SKM-1 treated with dmso at 0.1 percent for 144 hours (cell line): ENCODE data around the gene RASSF8.
"Not testable (repeated sequence)": the region's sequence is repeated elsewhere in the genome, so short reads cannot be mapped to it uniquely, and the experiment has no call there.

Experiments
- DNase-seq: peaks from one replicate; lab custom pipeline; 2025; ENCODE audit not compliant: unreplicated experiment; lab: John Stamatoyannopoulos, UW

RASSF8 gene

GRCh38 chr12:26055087-26055486 is 96.6 kb downstream of the RASSF8 start:
- DNase-seq = no peak

DNA sequence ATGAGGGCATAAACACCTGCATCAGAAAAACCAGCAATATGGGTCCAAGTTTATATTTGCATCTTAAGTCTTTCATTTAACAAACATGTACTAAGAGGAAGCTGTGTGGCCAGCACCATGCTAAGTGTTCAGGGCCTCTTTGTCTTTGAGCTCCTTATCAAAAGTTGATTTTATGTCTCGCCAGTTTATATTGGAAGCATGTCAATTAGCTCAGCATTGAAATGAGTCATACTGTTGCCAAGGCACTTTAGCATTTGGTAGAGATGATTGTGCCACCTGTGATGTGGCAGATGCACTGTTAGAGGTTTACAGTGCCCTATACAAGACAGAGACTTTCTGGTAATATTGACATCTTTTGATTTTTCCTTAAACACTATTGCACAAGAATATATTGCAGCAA is 97.9 kb downstream of the RASSF8 start:
- DNase-seq = no peak

DNA sequence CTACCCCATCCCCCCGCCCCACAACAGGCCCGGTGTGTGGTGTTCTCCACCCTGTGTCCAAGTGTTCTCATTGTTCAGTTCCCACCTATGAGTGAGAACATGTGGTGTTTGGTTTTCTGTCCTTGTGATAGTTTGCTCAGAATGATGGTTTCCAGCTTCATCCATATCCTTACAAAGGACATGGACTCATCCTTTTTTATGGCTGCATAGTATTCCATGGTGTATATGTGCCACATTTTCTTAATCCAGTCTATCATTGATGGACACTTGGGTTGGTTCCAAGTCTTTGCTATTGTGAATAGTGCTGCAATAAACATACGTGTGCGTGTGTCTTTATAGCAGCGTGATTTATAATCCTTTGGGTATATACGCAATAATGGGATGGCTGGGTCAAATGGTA is 98.8 kb downstream of the RASSF8 start:
- DNase-seq = not testable (repeated sequence)

DNA sequence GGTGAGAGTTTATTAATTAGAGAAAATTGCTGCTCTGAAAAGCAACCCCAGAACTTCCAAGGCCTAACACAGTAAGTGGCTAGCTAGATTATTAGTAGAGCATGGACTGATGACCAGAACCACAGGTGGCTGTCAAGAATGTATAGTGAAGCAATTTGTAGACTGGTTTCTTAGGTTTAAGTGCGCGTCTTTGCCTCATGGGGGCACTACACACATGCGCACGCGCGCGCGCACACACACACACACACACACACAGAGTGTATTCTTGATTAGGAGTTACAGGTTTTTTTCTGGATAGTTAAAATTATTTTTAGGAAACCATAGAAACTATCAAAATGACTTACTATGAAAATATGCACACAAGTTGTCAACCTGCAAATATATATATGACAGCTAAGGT is 99.8 kb downstream of the RASSF8 start:
- DNase-seq = no peak

GRCh38 chr12:26058818-26059217 is 100.3 kb downstream of the RASSF8 start:
- DNase-seq = no peak

DNA sequence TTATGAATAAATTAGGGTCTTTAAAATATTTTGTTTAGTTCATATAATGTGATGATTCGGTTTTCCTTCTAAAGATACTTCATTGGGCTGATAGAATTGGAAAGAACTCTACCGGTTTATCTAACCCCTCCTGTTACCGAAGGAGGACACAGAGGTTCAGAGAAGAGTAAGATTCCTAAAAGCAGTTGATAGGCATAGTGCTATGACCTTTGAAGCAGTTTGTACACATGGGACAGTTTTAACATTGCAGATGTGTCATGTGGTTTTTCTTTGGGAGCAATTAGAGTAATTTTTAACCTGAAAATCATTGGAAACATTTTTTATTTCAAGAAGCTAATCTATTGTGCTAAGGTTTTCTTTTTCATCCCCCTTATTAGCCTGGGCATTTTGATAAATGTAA is 103.5 kb downstream of the RASSF8 start:
- no peak for DNase-seq

DNA sequence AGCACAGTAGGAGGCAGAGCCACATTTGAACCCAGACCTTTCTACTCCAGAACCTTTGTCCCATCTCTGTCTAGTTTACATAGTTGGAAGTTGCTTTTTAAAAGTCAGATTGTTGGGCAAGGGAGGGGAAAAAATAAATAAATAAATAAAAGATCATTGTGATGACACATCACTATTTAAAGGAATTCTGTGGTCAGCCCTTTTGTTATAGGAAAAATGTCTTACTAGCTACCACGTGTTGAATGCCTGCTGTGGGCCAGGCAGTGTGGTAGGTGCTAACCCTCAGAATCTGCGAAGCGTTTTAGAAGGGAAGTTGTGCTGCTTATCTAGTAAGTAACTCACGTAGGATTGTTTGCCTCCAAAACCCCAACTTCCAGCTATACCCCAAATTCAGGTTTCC is 104.1 kb downstream of the RASSF8 start:
- DNase-seq = no peak

GRCh38 chr12:26065451-26065850 is 107.0 kb downstream of the RASSF8 start:
- DNase-seq = no peak

DNA sequence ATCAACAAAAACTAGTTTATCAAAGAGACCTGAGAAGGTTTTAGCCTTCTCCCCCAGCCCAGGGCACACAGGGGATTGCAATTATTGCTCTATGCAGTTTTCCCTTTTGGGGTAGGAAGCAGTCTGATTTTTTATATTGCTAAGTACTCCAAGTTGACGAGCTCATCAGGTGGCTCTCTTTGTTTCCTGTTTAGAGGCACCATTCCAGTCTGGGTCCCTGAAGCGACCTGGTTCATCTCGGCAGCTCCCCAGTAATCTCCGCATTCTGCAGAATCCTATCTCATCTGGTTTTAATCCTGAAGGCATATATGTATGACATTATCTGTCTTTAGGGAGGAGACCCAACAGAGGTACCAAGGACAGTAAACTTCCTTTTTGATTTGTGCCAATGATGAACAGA is 110.0 kb downstream of the RASSF8 start:
- no peak for DNase-seq

GRCh38 chr12:26069796-26070195 is 111.3 kb downstream of the RASSF8 start:
- DNase-seq = no peak

- no peak for DNase-seq
Observed at GRCh38 chr12:26077915-26078702, 119.6 kb downstream of the RASSF8 start.

GRCh38 chr12:26080911-26081310 is 122.4 kb downstream of the RASSF8 start:
- DNase-seq = peak; percentile 9

- no peak for DNase-seq
Observed at GRCh38 chr12:26086936-26087335, 128.5 kb downstream of the RASSF8 start.

DNA sequence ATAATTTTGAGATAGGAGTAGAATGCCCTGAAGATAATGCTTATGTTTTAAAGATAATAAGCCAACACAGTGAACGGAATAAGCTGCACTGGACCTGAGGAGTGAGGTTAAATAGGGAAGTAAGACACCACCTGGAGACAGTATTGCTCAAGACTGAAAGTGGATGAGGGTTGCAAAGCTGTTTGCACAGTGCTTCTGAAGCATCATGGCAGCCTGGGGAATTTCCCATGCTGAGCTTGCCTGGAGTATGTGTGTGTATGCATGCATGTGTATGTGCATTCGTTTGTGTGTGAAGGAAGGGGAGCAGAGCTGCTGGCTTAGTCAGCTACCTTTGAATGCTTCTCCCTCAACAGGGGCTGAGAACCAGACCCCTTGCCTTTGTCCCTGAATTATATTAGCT is 130.5 kb downstream of the RASSF8 start:
- no peak for DNase-seq

GRCh38 chr12:26090836-26091510 is 132.5 kb downstream of the RASSF8 start:
- DNase-seq = no peak

GRCh38 chr12:26091822-26092221 is 133.3 kb downstream of the RASSF8 start:
- DNase-seq = no peak

DNA sequence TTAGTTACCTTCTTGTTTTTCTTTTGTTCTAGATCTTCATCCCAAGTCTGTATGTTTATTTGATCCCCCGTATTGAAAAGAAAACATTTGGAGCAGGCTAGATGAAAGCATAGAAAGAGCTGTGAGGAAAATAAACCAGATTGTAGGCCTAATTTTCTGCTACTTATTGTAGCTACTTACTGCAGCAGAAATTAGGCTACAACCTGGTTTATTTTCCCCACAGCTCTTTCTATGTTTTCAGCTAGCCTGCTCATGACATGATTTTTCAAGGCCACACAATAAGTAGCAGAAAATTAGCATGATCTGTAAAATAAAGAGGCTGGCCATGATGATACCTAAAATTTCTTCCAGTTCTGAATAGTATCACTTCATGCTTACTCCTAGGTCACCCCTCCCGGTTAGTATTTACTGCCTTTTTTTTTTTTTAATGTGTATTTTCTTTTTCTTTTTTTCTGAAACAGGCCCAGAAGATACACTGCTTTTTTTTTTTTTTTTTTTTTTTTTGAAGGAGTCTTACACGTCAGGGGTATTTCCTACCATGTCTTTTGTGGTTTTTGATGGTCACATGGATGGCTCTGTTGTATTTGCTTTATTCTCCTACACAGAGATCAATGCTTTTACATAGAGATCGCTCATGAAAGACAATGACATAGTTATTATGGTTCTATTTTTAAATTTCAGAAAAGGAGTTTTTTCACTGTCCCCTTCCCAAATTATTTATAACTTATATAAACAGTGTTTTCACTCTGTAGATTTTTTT is 134.0 kb downstream of the RASSF8 start:
- DNase-seq = no peak

DNA sequence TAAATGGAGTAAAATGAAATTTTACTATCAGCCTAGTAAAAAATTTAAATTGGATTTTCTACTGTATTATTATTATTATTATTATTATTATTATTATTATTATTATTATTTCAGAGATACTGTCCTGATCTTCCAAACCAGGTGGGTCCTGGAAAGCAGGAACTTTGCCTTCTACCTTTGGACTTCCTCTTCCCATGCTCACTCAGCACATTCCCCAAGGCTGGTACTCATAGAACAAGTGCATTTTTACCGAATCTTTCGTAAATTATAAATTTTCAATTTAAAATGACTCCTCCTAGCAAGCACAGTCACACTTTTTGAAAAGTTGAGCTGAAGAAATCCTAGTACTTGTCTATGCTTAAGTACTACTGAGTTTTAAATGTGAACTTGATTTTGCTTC is 136.7 kb downstream of the RASSF8 start:
- DNase-seq = no peak

DNA sequence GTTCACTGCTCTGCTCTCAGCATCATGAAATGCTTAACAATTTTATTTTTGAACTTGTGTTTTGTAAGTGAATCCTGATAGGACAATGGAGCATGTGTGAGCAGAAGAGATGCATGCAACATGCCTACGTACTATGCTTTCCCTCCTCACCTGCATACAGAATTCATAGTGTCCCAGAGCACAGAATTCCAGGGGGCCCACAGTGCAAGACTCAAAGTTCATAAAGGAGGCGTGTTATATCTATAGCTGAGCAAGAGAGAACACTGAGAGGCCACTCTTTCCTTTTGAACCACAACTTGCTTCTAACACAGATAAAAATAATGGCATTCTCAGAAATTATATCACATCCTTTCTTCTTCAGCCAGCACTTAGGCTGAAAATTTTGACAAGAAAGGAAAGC is 137.6 kb downstream of the RASSF8 start:
- no peak for DNase-seq

- DNase-seq = peak; percentile 20
Observed at GRCh38 chr12:26097046-26097878, 138.8 kb downstream of the RASSF8 start.
